HepG2 (cell line): ENCODE measurements around the gene PARP14. TPM values are rescaled to one million over a fixed set of nuclear protein-coding genes. Genes with fewer than 3 reads are reported as not detected.
A peak's percentile ranks its signal among the peaks of the same experiment; 100 is the strongest.

Source experiments
- ATAC-seq: fragments of 200-7000 bp; cut with Tn5 transposase; 3 replicates; pipeline ENCODE4 v1.9.1; 2020; ENCODE audit warnings: mild to moderate bottlenecking, moderate library complexity
- BruUV-seq: library from RNA; stranded (reverse); fragments of 400-500 nt; replicated peaks from 2 replicates; lab custom pipeline; 2021; lab: Mats Ljungman, UMichigan
- CTCF ChIA-PET: fragments of 300-600 bp; formaldehyde crosslinking; extraction: SDS; loops from one replicate; lab custom pipeline; 2021; ENCODE audit warnings: low total read pairs, inconsistent platforms, low intra/inter-chr PET ratio; lab: Yijun Ruan, JAX
- POLR2A ChIA-PET: fragments of 350-600 bp; sonication (Branson Sonifier 250); formaldehyde crosslinking; loops from one replicate; lab custom pipeline; 2020; ENCODE audit warnings: antibody characterized with exemption, inconsistent platforms; lab: Yijun Ruan, JAX
- DNase-seq: peaks from one replicate; pipeline ENCODE4 v3.0.0-alpha.2; 2015; ENCODE audit warnings: low spot score
- FAIRE-seq: peaks from 3 replicates; lab custom pipeline; 2011; peaks lifted over from hg19 to GRCh38; lab: Jason Lieb, UNC
- H2AFZ ChIP-seq: one replicate; pipeline ENCODE4 v1.6.1; 2011; ENCODE audit warnings: low read length, inconsistent platforms
- H3K27ac ChIP-seq: fragments of 300-600 bp; 3 replicates; pipeline ENCODE4 v1.8.0; 2011; ENCODE audit warnings: mixed run types, mild to moderate bottlenecking, mixed read lengths, low read length, inconsistent platforms; ENCODE audit not compliant: insufficient read depth; ENCODE audit errors: extremely low read length
- H3K27me3 ChIP-seq, 2 experiments: fragments of 200-600 bp in 1 of 2; 2 replicates in 1 of 2; 3 replicates in 1 of 2; pipeline versions ENCODE4 v1.6.0 to v1.8.0; 2011; ENCODE audit warnings: low read length in 2 of 2, mild to moderate bottlenecking in 2 of 2, moderate library complexity in 2 of 2, inconsistent platforms in 1 of 2; ENCODE audit not compliant: insufficient read depth in 2 of 2, control insufficient read depth in 1 of 2
- H3K36me3 ChIP-seq, 2 experiments: fragments of 200-600 bp in 1 of 2; replicated peaks in 1 of 2; 2 replicates in 1 of 2; 3 replicates in 1 of 2; pipeline versions ENCODE4 v1.5.1 to v1.8.0; 2011; ENCODE audit warnings: low read length in 2 of 2, inconsistent platforms in 1 of 2; ENCODE audit not compliant: insufficient read depth in 2 of 2, control insufficient read depth in 1 of 2
- H3K4me1 ChIP-seq: 2 replicates; pipeline ENCODE4 v1.5.1; 2012; ENCODE audit warnings: low read length, inconsistent platforms; ENCODE audit not compliant: insufficient read depth
- H3K4me2 ChIP-seq: 2 replicates; pipeline ENCODE4 v1.6.0; 2011; ENCODE audit warnings: low read depth, low read length, inconsistent platforms
- H3K4me3 ChIP-seq, 3 experiments: fragments of 200-600 bp in 1 of 3; sonication (generic), shearing (Covaris generic) in 1 of 3; replicated peaks in 1 of 3; 2 replicates each; pipeline ENCODE4 v1.5.1; 2011 to 2016; ENCODE audit warnings: low read length in 3 of 3, inconsistent platforms in 2 of 3, low read depth in 2 of 3, mild to moderate bottlenecking in 2 of 3, control low read depth in 1 of 3, mixed read lengths in 1 of 3; ENCODE audit not compliant: insufficient read depth in 1 of 3
- H3K79me2 ChIP-seq: one replicate; pipeline ENCODE4 v1.6.1; 2011; ENCODE audit warnings: low read length, inconsistent platforms; ENCODE audit not compliant: insufficient read depth
- H3K9ac ChIP-seq: 2 replicates; pipeline ENCODE4 v1.6.0; 2011; ENCODE audit warnings: mild to moderate bottlenecking, low read depth, low read length, inconsistent platforms; ENCODE audit not compliant: insufficient read depth
- H3K9me3 ChIP-seq: 2 replicates; pipeline ENCODE4 v1.5.1; 2012; ENCODE audit warnings: mild to moderate bottlenecking, low read length
- H4K20me1 ChIP-seq: 2 replicates; pipeline ENCODE4 v1.6.0; 2011; ENCODE audit warnings: inconsistent platforms, mild to moderate bottlenecking, low read length, moderate library complexity; ENCODE audit not compliant: insufficient read depth
- AHDC1 ChIP-seq: sonication (generic); formaldehyde crosslinking; IDR thresholded peaks from 2 replicates; pipeline ENCODE4 v1.5.1; 2020; ENCODE audit warnings: mild to moderate bottlenecking, missing genetic modification reagents, borderline replicate concordance
- ATF3 ChIP-seq: sonication (generic); formaldehyde crosslinking; IDR thresholded peaks from 2 replicates; pipeline ENCODE4 v1.4.0; 2020; ENCODE audit warnings: missing genetic modification reagents
- BCL6 ChIP-seq: IDR thresholded peaks from 2 replicates; pipeline ENCODE4 v1.6.1; 2016; ENCODE audit warnings: missing genetic modification reagents, missing compliant biosample characterization
- CHD4 ChIP-seq: fragments of 200-600 bp; sonication (generic); IDR thresholded peaks from 2 replicates; pipeline ENCODE4 v1.7.0; 2017; ENCODE audit warnings: mild to moderate bottlenecking, low read length, borderline replicate concordance
- ERF ChIP-seq: IDR thresholded peaks from 2 replicates; pipeline ENCODE4 v1.6.1; 2018; ENCODE audit warnings: missing biosample characterization, missing genetic modification reagents
- FOXA3 ChIP-seq: IDR thresholded peaks from 2 replicates; pipeline ENCODE4 v1.6.1; 2016; ENCODE audit warnings: missing genetic modification reagents, missing compliant biosample characterization
- FOXP1 ChIP-seq, 2 experiments: fragments of 450-650 bp in 1 of 2; IDR thresholded peaks; 2 replicates each; pipeline ENCODE4 v1.6.1; 2017 to 2018; ENCODE audit warnings: antibody characterized with exemption in 1 of 2
- GATAD2A ChIP-seq: IDR thresholded peaks from 2 replicates; pipeline ENCODE4 v1.6.1; 2016
- HMG20A ChIP-seq: IDR thresholded peaks from 2 replicates; pipeline ENCODE4 v1.6.1; 2016; ENCODE audit warnings: borderline replicate concordance
- JUND ChIP-seq: sonication (generic); formaldehyde crosslinking; IDR thresholded peaks from 2 replicates; pipeline ENCODE4 v1.8.0; 2022; ENCODE audit warnings: mild to moderate bottlenecking, missing genetic modification reagents
- KAT7 ChIP-seq: IDR thresholded peaks from 2 replicates; pipeline ENCODE4 v1.6.1; 2018; ENCODE audit warnings: borderline replicate concordance, missing compliant biosample characterization
- KAT8 ChIP-seq: IDR thresholded peaks from 2 replicates; pipeline ENCODE4 v1.6.1; 2016; ENCODE audit warnings: missing genetic modification reagents, missing compliant biosample characterization
- MED1 ChIP-seq: sonication (generic); formaldehyde crosslinking; IDR thresholded peaks from 2 replicates; pipeline ENCODE4 v1.4.0; 2020; ENCODE audit warnings: missing genetic modification reagents
- MIXL1 ChIP-seq: IDR thresholded peaks from 2 replicates; pipeline ENCODE4 v1.6.1; 2016
- MXD4 ChIP-seq: IDR thresholded peaks from 2 replicates; pipeline ENCODE4 v1.6.1; 2016; ENCODE audit warnings: mild to moderate bottlenecking, missing biosample characterization, missing genetic modification reagents
- RARA ChIP-seq: IDR thresholded peaks from 2 replicates; pipeline ENCODE4 v1.6.1; 2016; ENCODE audit warnings: missing genetic modification reagents, missing compliant biosample characterization
- SALL1 ChIP-seq: sonication (generic); formaldehyde crosslinking; IDR thresholded peaks from 2 replicates; pipeline ENCODE4 v1.8.0; 2022; ENCODE audit warnings: mild to moderate bottlenecking, missing genetic modification reagents
- ZEB1 ChIP-seq: IDR thresholded peaks from 2 replicates; pipeline ENCODE4 v1.6.1; 2012; ENCODE audit warnings: mild to moderate bottlenecking, low read depth, inconsistent platforms; ENCODE audit not compliant: insufficient replicate concordance
- ZNF335 ChIP-seq: sonication (generic); formaldehyde crosslinking; IDR thresholded peaks from 2 replicates; pipeline ENCODE4 v1.4.0; 2020; ENCODE audit warnings: missing genetic modification reagents
- ZNF567 ChIP-seq: sonication (generic); formaldehyde crosslinking; IDR thresholded peaks from 2 replicates; pipeline ENCODE4 v1.8.1; 2023; ENCODE audit warnings: mild to moderate bottlenecking, missing genetic modification reagents, borderline replicate concordance
- ZNF644 ChIP-seq: IDR thresholded peaks from 2 replicates; pipeline ENCODE4 v1.6.1; 2016; ENCODE audit warnings: low read depth
- ZNF720 ChIP-seq: sonication (generic); formaldehyde crosslinking; IDR thresholded peaks from 2 replicates; pipeline ENCODE4 v1.4.0; 2020; ENCODE audit warnings: missing genetic modification reagents
- WGBS: methylation state at CpG from one replicate; pipeline ENCODE4 v1.1.6; 2017; ENCODE audit warnings: low lambda C conversion rate; 5-methylcytosine and 5-hydroxymethylcytosine counted together
- in situ Hi-C: cut with HindIII; loops from 2 replicates; pipeline ENCODE4 v1.10.0; 2017; ENCODE audit warnings: low pct_unique_long_range_greater_than_20kb; ENCODE audit not compliant: extremely low pct_ligation_motif_present
- intact Hi-C: fragments of 100-400 bp; cut with micrococcal nuclease; formaldehyde crosslinking; loops from one replicate; pipeline ENCODE4 v1.10.0; 2022; ENCODE audit not compliant: unreplicated experiment
- polyA plus RNA-seq, 8 experiments: library from polyadenylated mRNA; depleted of rRNA in 3 of 8; stranded (reverse) in 7 of 8; unstranded in 1 of 8; fragments of >200 nt; fragmentation: Illumina TruSeq in 4 of 8; extraction: Trizol in 4 of 8; gene quantifications; 2 replicates each; pipeline versions ENCODE4 v1.2.1 to v1.2.3, GENCODE V29; 2011 to 2016; ENCODE audit warnings: low read depth in 4 of 8, missing spikeins in 1 of 8, mixed read lengths in 1 of 8; ENCODE audit not compliant: insufficient read depth in 1 of 8
- total RNA-seq, 5 experiments: library from RNA; depleted of rRNA; stranded (reverse); fragments of >200 nt; fragmentation: Illumina TruSeq; extraction: Trizol; gene quantifications; 2 replicates each; pipeline ENCODE4 v1.2.3, GENCODE V29; 2016; ENCODE audit warnings: low read depth in 1 of 5

PARP14 gene
- total and polyA plus RNA-seq, 2 of the 13 experiments (the other 11 are each of a cell fraction or from before 2014, with no cell fraction given) = 9.0 to 19.1 TPM

- no peak overlapping the region for H3K9ac ChIP-seq
- H3K4me2 ChIP-seq = peak overlapping the region; percentile 6; the same call in 1 of the 2 replicates
- H2AFZ ChIP-seq = no peak overlapping the region
- peak; percentile 48 for FAIRE-seq
- no peaks in the 10 kb centered on the region for H3K79me2 ChIP-seq
- no peaks in the 10 kb centered on the region for H3K9me3 ChIP-seq
- peaks cover 49% of the 10 kb centered on the region for H3K4me1 ChIP-seq
- H3K27me3 ChIP-seq = no peaks in the 10 kb centered on the region
- 19% methylated on average over 4 of the region's 4 CpGs for WGBS
- POLR2A ChIA-PET = interaction anchor here (0.6 to 1.0 kb wide), 2 partner anchors 12 to 285 kb away, joined by 3 read pairs; no protein-coding TSS in a partner anchor
- BruUV-seq = no TSS peak
- ATAC-seq = peak; percentile 93
- H3K27ac ChIP-seq = peak overlapping the region; percentile 37
- CTCF ChIA-PET = no interaction called here
- no peak overlapping the region for H3K4me3 ChIP-seq
- intact Hi-C loops (loop anchor here (1.0 kb wide), 1 partner anchor 11 kb away; the partner anchor contains the start of gene PARP14), in situ Hi-C loops (loop anchor here (25.0 kb wide), 1 partner anchor 1129 kb away; the partner anchor contains the start of gene ARGFX)
- H3K36me3 ChIP-seq = peaks cover 0 to 7% of the 10 kb centered on the region in 2 experiments; a peak in 2 of 5 replicates
- no peaks in the 10 kb centered on the region for H4K20me1 ChIP-seq
- peak; percentile 80 for DNase-seq
- TF ChIP-seq CHD4 (no peak), BCL6 (CRISPR knock-in tag) (peak; percentile 49; the same call in 1 of the 2 replicates), RARA (CRISPR knock-in tag) (peak; percentile 21), FOXA3 (peak; percentile 75), FOXP1 (IDR thresholded peaks at IDR 0.05) (no peak), FOXP1 (CRISPR knock-in tag; IDR thresholded peaks at IDR 0.05) (peak; percentile 53), ZNF335 (CRISPR knock-in tag) (0 out of 2 replicates have a peak, but pooled peaks have one; percentile 35), ZNF720 (CRISPR knock-in tag) (no peak), JUND (CRISPR knock-in tag) (peak; percentile 45; the same call in 1 of the 2 replicates), MED1 (CRISPR knock-in tag) (0 out of 2 replicates have a peak, but pooled peaks have one; percentile 27), HMG20A (peak; percentile 72; the same call in 1 of the 2 replicates), ZEB1 (no peak), KAT7 (CRISPR knock-in tag) (no peak), MXD4 (CRISPR knock-in tag) (no peak), ERF (CRISPR knock-in tag) (peak; percentile 76), GATAD2A (CRISPR knock-in tag) (peak; percentile 73), ZNF567 (CRISPR knock-in tag) (no peak), MIXL1 (peak; percentile 63), ZNF644 (CRISPR knock-in tag) (peak; percentile 92), AHDC1 (CRISPR knock-in tag) (no peak; the same call in 1 of the 2 replicates), ATF3 (CRISPR knock-in tag) (0 out of 2 replicates have a peak, but pooled peaks have one; percentile 32), KAT8 (CRISPR knock-in tag) (0 out of 2 replicates have a peak, but pooled peaks have one; percentile 31), SALL1 (peak; percentile 28; the same call in 1 of the 2 replicates)
Measured at GRCh38 chr3:122691195-122691594, 10.6 kb downstream of the PARP14 start.
